ENCODE measurements around the gene PSMD7.
"Not testable (repeated sequence)": the region's sequence is repeated elsewhere in the genome, so short reads cannot be mapped to it uniquely, and the experiment has no call there.

Gene PSMD7

GRCh38 chr16:74339226-74339625 lies 42.6 kb downstream of the PSMD7 start:
- H3K4me1 ChIP-seq (ENCODE audit: control insufficient read depth in 1 of 2, insufficient read depth in 2 of 2, low read length in 2 of 2); H3K27ac ChIP-seq (ENCODE audit: low read depth, low read length); H3K27me3 ChIP-seq (ENCODE audit: control insufficient read depth in 1 of 2, insufficient read depth in 2 of 2, low read length in 2 of 2); H3K4me3 ChIP-seq (ENCODE audit: low read depth in 1 of 2, low read length in 2 of 2); H3K9ac ChIP-seq (ENCODE audit: low read depth in 1 of 2, low read length in 2 of 2); H3K9me3 ChIP-seq (ENCODE audit: control insufficient read depth in 1 of 2, low read length in 2 of 2): not testable (repeated sequence)
- peaks cover 0 to 47% of the 10 kb centered on the region in 2 donors for H3K36me3 ChIP-seq (ENCODE audit: control insufficient read depth in 1 of 2, insufficient read depth in 2 of 2, low read length in 2 of 2)

DNA sequence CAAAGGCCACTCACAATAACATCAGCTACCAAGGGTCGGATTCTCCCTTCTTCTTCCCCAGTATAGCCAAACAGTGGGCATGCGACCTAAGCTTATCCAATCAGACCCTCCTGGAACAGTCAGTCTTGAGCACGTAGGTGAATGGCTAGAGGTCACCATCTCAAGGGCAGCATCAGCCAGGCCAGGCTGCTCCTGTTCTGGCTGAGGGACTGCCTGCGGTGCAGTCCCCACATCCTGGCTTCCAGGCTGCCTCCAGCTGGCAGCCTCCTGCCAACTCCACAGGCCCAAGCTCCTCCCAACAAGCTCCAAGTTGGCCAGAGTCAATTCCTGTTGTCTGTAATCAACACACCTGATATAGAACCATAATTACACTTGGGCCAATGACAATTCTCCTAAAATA lies 56.4 kb downstream of the PSMD7 start:
- peaks cover 4 to 43% of the 10 kb centered on the region in 2 donors for H3K36me3 ChIP-seq (ENCODE audit: control insufficient read depth in 1 of 2, insufficient read depth in 2 of 2, low read length in 2 of 2)
- H3K27ac ChIP-seq (ENCODE audit: low read depth, low read length); H3K27me3 ChIP-seq (ENCODE audit: control insufficient read depth in 1 of 2, insufficient read depth in 2 of 2, low read length in 2 of 2); H3K4me3 ChIP-seq (ENCODE audit: low read depth in 1 of 2, low read length in 2 of 2); H3K4me1 ChIP-seq (ENCODE audit: control insufficient read depth in 1 of 2, insufficient read depth in 2 of 2, low read length in 2 of 2); H3K9me3 ChIP-seq (ENCODE audit: control insufficient read depth in 1 of 2, low read length in 2 of 2); H3K9ac ChIP-seq (ENCODE audit: low read depth in 1 of 2, low read length in 2 of 2): not testable (repeated sequence)

Measured in duodenal mucosa (tissue), 2 donors.